HG02938 (cell line): ENCODE results near the gene ST6GALNAC1.

Experiments used
- ATAC-seq: cut with Tn5 transposase; IDR thresholded peaks from one replicate; pipeline ENCODE4 v1.9.1; 2021; ENCODE audit warnings: mild to moderate bottlenecking, moderate library complexity; ENCODE audit not compliant: unreplicated experiment

The ST6GALNAC1 gene

GRCh38 chr17:76585033-76585648 lies 58.4 kb downstream of the ST6GALNAC1 start:
- no peak for ATAC-seq

- no peak for ATAC-seq
Measured at GRCh38 chr17:76584427-76585032, 59.0 kb downstream of the ST6GALNAC1 start.

GRCh38 chr17:76582660-76583059 lies 60.9 kb downstream of the ST6GALNAC1 start:
- no peak for ATAC-seq

GRCh38 chr17:76581515-76581914 lies 62.0 kb downstream of the ST6GALNAC1 start:
- ATAC-seq = no peak

DNA sequence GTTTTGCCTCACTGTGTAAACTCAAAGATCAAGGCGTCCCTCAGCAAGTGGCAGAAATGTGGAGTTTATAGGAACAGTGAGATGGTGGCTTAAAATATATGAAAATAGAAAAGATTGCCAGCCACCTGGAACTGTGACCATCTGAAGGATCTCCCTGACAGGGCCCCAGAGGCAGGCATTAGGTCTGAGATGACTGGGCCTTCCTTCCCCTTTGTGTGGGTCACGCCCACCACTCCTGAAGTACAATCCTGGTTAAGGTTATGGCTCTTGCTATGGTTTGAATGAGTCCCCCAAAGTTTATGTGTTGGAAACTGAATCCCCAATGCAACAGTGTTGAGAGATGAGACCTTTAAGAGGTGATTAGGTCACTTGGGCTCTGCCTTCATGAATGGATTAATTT lies 64.3 kb downstream of the ST6GALNAC1 start:
- ATAC-seq = no peak

- no peak for ATAC-seq
Measured at GRCh38 chr17:76578376-76578775, 65.2 kb downstream of the ST6GALNAC1 start.

GRCh38 chr17:76577876-76578275 lies 65.7 kb downstream of the ST6GALNAC1 start:
- ATAC-seq = no peak

DNA sequence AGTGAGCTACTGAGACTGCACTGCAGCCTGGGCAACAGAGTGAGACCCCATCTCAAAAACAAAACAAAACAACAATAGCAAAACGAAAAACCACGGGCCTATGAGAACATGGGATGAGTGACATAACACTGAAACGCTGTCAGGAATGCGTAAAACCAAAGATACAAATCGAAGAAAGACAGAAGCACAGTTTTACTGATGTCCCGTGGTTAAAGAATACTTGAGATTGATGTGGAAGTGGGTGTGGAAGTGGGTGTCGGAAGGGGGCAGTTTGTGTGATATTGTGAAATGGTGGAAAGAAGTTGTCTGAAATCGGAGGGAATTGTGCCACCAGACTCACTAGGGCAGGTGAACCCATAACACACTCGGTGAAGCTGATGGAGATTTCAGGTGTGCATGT lies 67.4 kb downstream of the ST6GALNAC1 start:
- no peak for ATAC-seq

- ATAC-seq = no peak
Measured at GRCh38 chr17:76575570-76575969, 68.0 kb downstream of the ST6GALNAC1 start.
